Measurements from ENCODE around the gene ACBD4. TPM values are rescaled to one million over a fixed set of nuclear protein-coding genes. Genes with fewer than 3 reads are reported as not detected.

The ACBD4 gene
- total and polyA plus RNA-seq, 10 of the 15 experiments (the other 5 are each of a cell fraction or from before 2014, with no cell fraction given), result 0.20 to 13.8 (median 6.9) TPM

DNA sequence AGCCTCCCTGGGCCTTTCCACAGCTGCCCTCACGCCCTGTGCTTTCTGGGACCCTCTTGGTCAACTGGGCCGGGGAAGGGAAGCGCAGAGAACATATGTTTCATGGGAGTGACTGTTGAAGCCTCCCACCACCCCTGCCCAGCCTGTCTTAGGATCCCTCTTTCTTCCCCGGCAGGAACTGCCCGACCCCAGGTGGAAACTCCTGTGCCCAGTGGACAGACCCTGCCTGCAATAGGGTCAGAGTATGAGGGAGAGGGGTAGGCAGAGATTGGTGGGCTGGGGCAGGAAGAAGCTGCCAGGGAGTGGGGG, 36.7 kb downstream of the ACBD4 start:
- no TSS peak for BruUV-seq (replicated peaks)
- FAIRE-seq (no peak), ATAC-seq (no peak), DNase-seq (ENCODE audit: low read depth, low spot score) (no peak)
- no peaks in the 10 kb centered on the region for H3K27me3 ChIP-seq (replicated peaks in 1 of 2; ENCODE audit: control insufficient read depth in 2 of 2, insufficient read depth in 2 of 2, low read length in 1 of 2)
- in situ Hi-C loops (cut with MboI), result no loop called here
- ChIA-PET RAD21 (ENCODE audit: unreplicated experiment) (interaction anchor here (0.6 to 1.6 kb wide), 2 partner anchors 37 to 39 kb away, joined by 3 to 6 read pairs; partner anchors contain the start of gene ACBD4), SMC1A (ENCODE audit: uncharacterized antibody, unreplicated experiment) (interaction anchor here (1.5 kb wide), 1 partner anchor 23 kb away, joined by 9 read pairs; no protein-coding TSS in a partner anchor), POLR2A (interaction anchor here (0.5 to 1.6 kb wide), 3 partner anchors 11 to 347 kb away, joined by 3 to 4 read pairs (median 4); partner anchors contain the start of gene HEXIM2), CTCF (interaction anchor here (2.1 to 4.7 kb wide), 4 partner anchors 12 to 37 kb away, joined by 5 to 19 read pairs (median 18); partner anchors contain the start of genes ACBD4 and HEXIM1)
- H2AFZ ChIP-seq (ENCODE audit: control insufficient read depth, low read depth, low read length), result peak overlapping the region; percentile 82
- TF ChIP-seq YY1 (IDR thresholded peaks at IDR 0.05; ENCODE audit: low read depth, low read length), result no peak
- no peak for TF ChIP-seq YBX1 (IDR thresholded peaks at IDR 0.05)
- TF ChIP-seq ESRRA (IDR thresholded peaks at IDR 0.05; ENCODE audit: low read length), result no peak
- TF ChIP-seq BCL11A (IDR thresholded peaks at IDR 0.05; ENCODE audit: low read depth, low read length), result no peak
- no peaks in the 10 kb centered on the region for H3K79me2 ChIP-seq (ENCODE audit: control insufficient read depth, insufficient read depth, low read length)
- no peaks in the 10 kb centered on the region for H3K36me3 ChIP-seq (ENCODE audit: control insufficient read depth in 2 of 2, insufficient read depth in 2 of 2, low read length in 1 of 2)
- 97% methylated on average over 5 of the region's 5 CpGs for WGBS (ENCODE audit: insufficient coverage, insufficient replicate concordance, low lambda C conversion rate, missing lambda C conversion rate)
- peaks cover 7% of the 10 kb centered on the region; the same call in 1 of the 2 replicates for H3K4me1 ChIP-seq (ENCODE audit: control insufficient read depth, insufficient read depth, low read length)
- no peak overlapping the region for H3K4me3 ChIP-seq
- no peaks in the 10 kb centered on the region for H4K20me1 ChIP-seq (ENCODE audit: control insufficient read depth, insufficient read depth)
- H3K4me2 ChIP-seq (ENCODE audit: control insufficient read depth, insufficient read depth), result peak overlapping the region; percentile 75; the same call in 1 of the 2 replicates
- no peak overlapping the region; the same call in none of the 2 replicates for H3K27ac ChIP-seq (ENCODE audit: control insufficient read depth, insufficient read depth)
- no peaks in the 10 kb centered on the region for H3K9me3 ChIP-seq (replicated peaks; ENCODE audit: control insufficient read depth, insufficient read depth, low read length)
- intact Hi-C loops (cut with micrococcal nuclease; ENCODE audit: unreplicated experiment), result no loop called here
- H3K9ac ChIP-seq (ENCODE audit: control insufficient read depth, insufficient read depth, low read length), result no peak overlapping the region

DNA sequence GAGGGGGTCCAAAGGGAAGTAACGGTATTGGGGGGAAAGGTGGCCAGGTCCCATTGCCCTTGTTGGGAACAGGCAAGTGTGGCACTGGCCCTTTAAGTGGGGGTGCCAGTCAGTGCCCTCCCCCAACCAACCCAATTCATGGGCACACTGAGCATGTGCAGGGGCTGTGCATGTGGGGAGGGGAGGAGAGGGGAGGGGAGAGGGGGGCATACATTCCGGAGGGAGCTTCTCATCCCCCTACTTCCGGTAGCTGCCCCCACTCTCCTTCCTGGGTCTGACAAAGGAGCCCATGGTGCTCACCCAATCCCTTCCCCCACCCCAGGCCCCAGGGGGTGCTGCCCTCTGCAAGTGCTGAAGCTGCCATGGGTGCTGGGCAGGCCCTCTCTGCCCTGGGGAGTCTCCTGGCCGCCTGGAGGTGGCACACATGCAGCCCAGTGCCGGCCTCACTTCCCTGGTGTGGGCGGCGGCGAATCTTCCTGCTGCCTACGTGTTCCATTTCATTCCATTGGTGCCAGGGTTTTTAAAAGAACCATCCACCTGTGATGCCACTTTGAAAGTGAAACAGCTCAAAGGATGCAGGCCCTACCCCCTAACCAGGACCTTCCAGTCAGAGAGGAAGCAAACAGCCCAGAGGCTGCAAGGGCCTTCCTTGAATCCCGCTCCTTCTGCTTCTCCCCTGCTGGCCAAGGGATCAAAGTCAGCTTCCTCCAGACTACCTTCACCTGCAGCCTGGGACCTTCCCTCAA, 37.2 kb downstream of the ACBD4 start:
- Histone ChIP-seq H3K79me2 (ENCODE audit: control insufficient read depth, insufficient read depth, low read length) (no peaks in the 10 kb centered on the region), H4K20me1 (ENCODE audit: control insufficient read depth, insufficient read depth) (no peaks in the 10 kb centered on the region), H3K36me3 (ENCODE audit: control insufficient read depth in 2 of 2, insufficient read depth in 2 of 2, low read length in 1 of 2) (no peaks in the 10 kb centered on the region), H3K9me3 (replicated peaks; ENCODE audit: control insufficient read depth, insufficient read depth, low read length) (no peaks in the 10 kb centered on the region), H3K4me2 (ENCODE audit: control insufficient read depth, insufficient read depth) (peak overlapping the region; percentile 75), H3K27ac (ENCODE audit: control insufficient read depth, insufficient read depth) (peak overlapping the region; percentile 64), H3K4me1 (ENCODE audit: control insufficient read depth, insufficient read depth, low read length) (peaks cover 7% of the 10 kb centered on the region; the same call in 1 of the 2 replicates), H3K27me3 (replicated peaks in 1 of 2; ENCODE audit: control insufficient read depth in 2 of 2, insufficient read depth in 2 of 2, low read length in 1 of 2) (no peaks in the 10 kb centered on the region), H3K9ac (ENCODE audit: control insufficient read depth, insufficient read depth, low read length) (peak overlapping the region; percentile 63; the same call in 1 of the 2 replicates), H2AFZ (ENCODE audit: control insufficient read depth, low read depth, low read length) (peak overlapping the region; percentile 82), H3K4me3 (peak overlapping the region; percentile 23)
- peak; percentile 93 for ATAC-seq
- no TSS peak for BruUV-seq (replicated peaks)
- no peak for FAIRE-seq
- intact Hi-C loops (cut with micrococcal nuclease; ENCODE audit: unreplicated experiment) (no loop called here), in situ Hi-C loops (cut with MboI) (no loop called here)
- SMC1A ChIA-PET (ENCODE audit: uncharacterized antibody, unreplicated experiment), result interaction anchor here (1.2 to 1.5 kb wide), 4 partner anchors 10 to 25 kb away, joined by 3 to 9 read pairs (median 4); partner anchors contain the start of gene HEXIM2
- CTCF ChIA-PET, result interaction anchor here (0.7 to 4.7 kb wide), 11 partner anchors 11 to 464 kb away, joined by 3 to 19 read pairs (median 3); partner anchors contain the start of genes ACBD4, HEXIM1 and HEXIM2
- RAD21 ChIA-PET (ENCODE audit: unreplicated experiment), result interaction anchor here (0.6 to 1.6 kb wide), 4 partner anchors 11 to 40 kb away, joined by 3 to 6 read pairs (median 4); partner anchors contain the start of gene ACBD4
- DNase-seq (ENCODE audit: low read depth, low spot score), result no peak
- POLR2A ChIA-PET, result interaction anchor here (0.5 to 1.4 kb wide), 6 partner anchors 9 to 347 kb away, joined by 3 to 7 read pairs (median 4); partner anchors contain the start of gene HEXIM2
- WGBS (ENCODE audit: insufficient coverage, insufficient replicate concordance, low lambda C conversion rate, missing lambda C conversion rate), result 27% methylated on average over 8 of the region's 10 CpGs
- TF ChIP-seq MTA2 (IDR thresholded peaks at IDR 0.05; ENCODE audit: low read depth) (no peak), RCOR1 (conservative IDR thresholded peaks at IDR 0.05; ENCODE audit: low read depth, low read length) (no peak), RBBP5 (conservative IDR thresholded peaks at IDR 0.05) (no peak), CREM (IDR thresholded peaks at IDR 0.05; ENCODE audit: low read depth) (no peak), RAD51 (IDR thresholded peaks at IDR 0.05) (no peak), CBFB (IDR thresholded peaks at IDR 0.05; ENCODE audit: low read depth) (0 out of 2 replicates have a peak, but pooled peaks have one; percentile 22), FOS (IDR thresholded peaks at IDR 0.05; ENCODE audit: borderline replicate concordance, extremely low read depth, insufficient read length) (no peak), ZBED1 (IDR thresholded peaks at IDR 0.05; ENCODE audit: borderline replicate concordance) (no peak), EED (IDR thresholded peaks at IDR 0.05; ENCODE audit: low read depth) (peak; percentile 69)
- TF ChIP-seq, protein P1, sequence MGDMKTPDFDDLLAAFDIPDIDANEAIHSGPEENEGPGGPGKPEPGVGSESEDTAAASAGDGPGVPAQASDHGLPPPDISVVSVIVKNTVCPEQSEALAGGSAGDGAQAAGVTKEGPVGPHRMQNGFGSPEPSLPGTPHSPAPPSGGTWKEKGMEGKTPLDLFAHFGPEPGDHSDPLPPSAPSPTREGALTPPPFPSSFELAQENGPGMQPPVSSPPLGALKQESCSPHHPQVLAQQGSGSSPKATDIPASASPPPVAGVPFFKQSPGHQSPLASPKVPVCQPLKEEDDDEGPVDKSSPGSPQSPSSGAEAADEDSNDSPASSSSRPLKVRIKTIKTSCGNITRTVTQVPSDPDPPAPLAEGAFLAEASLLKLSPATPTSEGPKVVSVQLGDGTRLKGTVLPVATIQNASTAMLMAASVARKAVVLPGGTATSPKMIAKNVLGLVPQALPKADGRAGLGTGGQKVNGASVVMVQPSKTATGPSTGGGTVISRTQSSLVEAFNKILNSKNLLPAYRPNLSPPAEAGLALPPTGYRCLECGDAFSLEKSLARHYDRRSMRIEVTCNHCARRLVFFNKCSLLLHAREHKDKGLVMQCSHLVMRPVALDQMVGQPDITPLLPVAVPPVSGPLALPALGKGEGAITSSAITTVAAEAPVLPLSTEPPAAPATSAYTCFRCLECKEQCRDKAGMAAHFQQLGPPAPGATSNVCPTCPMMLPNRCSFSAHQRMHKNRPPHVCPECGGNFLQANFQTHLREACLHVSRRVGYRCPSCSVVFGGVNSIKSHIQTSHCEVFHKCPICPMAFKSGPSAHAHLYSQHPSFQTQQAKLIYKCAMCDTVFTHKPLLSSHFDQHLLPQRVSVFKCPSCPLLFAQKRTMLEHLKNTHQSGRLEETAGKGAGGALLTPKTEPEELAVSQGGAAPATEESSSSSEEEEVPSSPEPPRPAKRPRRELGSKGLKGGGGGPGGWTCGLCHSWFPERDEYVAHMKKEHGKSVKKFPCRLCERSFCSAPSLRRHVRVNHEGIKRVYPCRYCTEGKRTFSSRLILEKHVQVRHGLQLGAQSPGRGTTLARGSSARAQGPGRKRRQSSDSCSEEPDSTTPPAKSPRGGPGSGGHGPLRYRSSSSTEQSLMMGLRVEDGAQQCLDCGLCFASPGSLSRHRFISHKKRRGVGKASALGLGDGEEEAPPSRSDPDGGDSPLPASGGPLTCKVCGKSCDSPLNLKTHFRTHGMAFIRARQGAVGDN (IDR thresholded peaks at IDR 0.05), result no peak

Measured in GM12878 (cell line).